IMR-90 (cell line): Measurements from ENCODE around the gene CLPTM1L. TPM values are rescaled to one million over a fixed set of nuclear protein-coding genes. Genes with fewer than 3 reads are reported as not detected.

ENCODE experiments used
- ATAC-seq: fragments of 200-7000 bp; cut with Tn5 transposase; 2 replicates; pipeline ENCODE4 v1.9.1; 2020; ENCODE audit warnings: low read depth, mild to moderate bottlenecking, moderate library complexity
- BruUV-seq: library from RNA; stranded (reverse); fragments of 400-500 nt; replicated peaks from 2 replicates; lab custom pipeline; 2021; lab: Mats Ljungman, UMichigan
- CTCF ChIA-PET: fragments of 300-600 bp; formaldehyde crosslinking; extraction: SDS; loops from one replicate; lab custom pipeline; 2021; ENCODE audit warnings: antibody characterized with exemption; lab: Yijun Ruan, JAX
- POLR2A ChIA-PET: fragments of 300-600 bp; sonication (Branson Sonifier 250); formaldehyde crosslinking; loops from one replicate; lab custom pipeline; 2022; ENCODE audit warnings: antibody characterized with exemption; ENCODE audit not compliant: unreplicated experiment; lab: Charles Lee
- DNase-seq: peaks from one replicate; pipeline ENCODE4 v3.0.0; 2013
- H2AFZ ChIP-seq: replicated peaks from 2 replicates; pipeline ENCODE3; 2013; ENCODE audit warnings: low read length, mild to moderate bottlenecking; ENCODE audit not compliant: poor library complexity
- H2AK5ac ChIP-seq: 2 replicates; pipeline ENCODE4 v1.6.1; 2013; ENCODE audit warnings: low read depth, low read length, inconsistent platforms
- H2AK9ac ChIP-seq: replicated peaks from 2 replicates; pipeline ENCODE3; 2013; ENCODE audit warnings: mild to moderate bottlenecking, low read depth, low read length, moderate library complexity; ENCODE audit not compliant: poor library complexity
- H2BK120ac ChIP-seq: 2 replicates; pipeline ENCODE4 v1.6.1; 2013; ENCODE audit warnings: low read depth, low read length, inconsistent platforms
- H2BK15ac ChIP-seq: 3 replicates; pipeline ENCODE4 v1.6.1; 2013; ENCODE audit warnings: low read depth, low read length, inconsistent platforms
- H2BK20ac ChIP-seq: 2 replicates; pipeline ENCODE4 v1.6.1; 2013; ENCODE audit warnings: low read depth, mild to moderate bottlenecking, inconsistent platforms, low read length, moderate library complexity
- H2BK5ac ChIP-seq: 2 replicates; pipeline ENCODE4 v1.6.1; 2013; ENCODE audit warnings: mild to moderate bottlenecking, low read depth, low read length, inconsistent platforms; ENCODE audit not compliant: poor library complexity, severe bottlenecking
- H3K14ac ChIP-seq: replicated peaks from 2 replicates; pipeline ENCODE4 v1.6.1; 2013; ENCODE audit warnings: low read depth, low read length, inconsistent platforms
- H3K18ac ChIP-seq: 2 replicates; pipeline ENCODE4 v1.6.1; 2013; ENCODE audit warnings: low read depth, low read length, control low read depth
- H3K23ac ChIP-seq: 2 replicates; pipeline ENCODE4 v1.6.1; 2013; ENCODE audit warnings: low read depth, low read length, inconsistent platforms
- H3K27ac ChIP-seq: 2 replicates; pipeline ENCODE4 v1.5.1; 2013; ENCODE audit warnings: mild to moderate bottlenecking, control low read depth, low read length; ENCODE audit not compliant: insufficient read depth
- H3K27me3 ChIP-seq: 2 replicates; pipeline ENCODE4 v1.6.1; 2013; ENCODE audit warnings: low read length; ENCODE audit not compliant: control insufficient read depth, insufficient read depth
- H3K36me3 ChIP-seq: 2 replicates; pipeline ENCODE4 v1.6.1; 2013; ENCODE audit warnings: low read length, mixed read lengths; ENCODE audit not compliant: control insufficient read depth, insufficient read depth
- H3K4ac ChIP-seq: 2 replicates; pipeline ENCODE4 v1.6.1; 2013; ENCODE audit warnings: low read depth, low read length, inconsistent platforms
- H3K4me1 ChIP-seq: 2 replicates; pipeline ENCODE4 v1.6.1; 2013; ENCODE audit warnings: low read length, mixed read lengths; ENCODE audit not compliant: control insufficient read depth, insufficient read depth
- H3K4me2 ChIP-seq: 2 replicates; pipeline ENCODE4 v1.6.1; 2013; ENCODE audit warnings: low read depth, mild to moderate bottlenecking, control low read depth, low read length, moderate library complexity
- H3K4me3 ChIP-seq: 2 replicates; pipeline ENCODE4 v1.5.1; 2013; ENCODE audit warnings: low read depth, mild to moderate bottlenecking, control low read depth, low read length, moderate library complexity; ENCODE audit not compliant: insufficient read depth
- H3K56ac ChIP-seq: 2 replicates; pipeline ENCODE4 v1.6.1; 2013; ENCODE audit warnings: low read length, inconsistent platforms; ENCODE audit not compliant: insufficient read depth; ENCODE audit errors: extremely low read depth
- H3K79me1 ChIP-seq, 2 experiments: 2 replicates each; pipeline ENCODE4 v1.6.1; 2013; ENCODE audit warnings: low read length in 2 of 2, inconsistent platforms in 1 of 2, low read depth in 1 of 2
- H3K9ac ChIP-seq: 2 replicates; pipeline ENCODE4 v1.6.1; 2013; ENCODE audit warnings: low read depth, low read length, control low read depth
- H3K9me1 ChIP-seq: 2 replicates; pipeline ENCODE4 v1.6.1; 2013; ENCODE audit warnings: low read length, inconsistent platforms; ENCODE audit not compliant: insufficient read depth
- H3K9me3 ChIP-seq: 2 replicates; pipeline ENCODE4 v1.6.1; 2013; ENCODE audit warnings: low read length; ENCODE audit not compliant: control insufficient read depth, insufficient read depth
- H4K20me1 ChIP-seq: 2 replicates; pipeline ENCODE4 v1.6.1; 2013; ENCODE audit warnings: low read length, inconsistent platforms; ENCODE audit not compliant: insufficient read depth
- H4K5ac ChIP-seq: 2 replicates; pipeline ENCODE4 v1.6.1; 2013; ENCODE audit warnings: mild to moderate bottlenecking, low read depth, low read length, control low read depth
- H4K8ac ChIP-seq, 2 experiments: 2 replicates each; pipeline ENCODE4 v1.6.1; 2013; ENCODE audit warnings: low read depth in 2 of 2, low read length in 2 of 2, control low read depth in 1 of 2, inconsistent platforms in 1 of 2
- H4K91ac ChIP-seq: 2 replicates; pipeline ENCODE4 v1.6.1; 2013; ENCODE audit warnings: low read depth, low read length, inconsistent platforms; ENCODE audit not compliant: insufficient read depth
- BHLHE40 ChIP-seq: fragments of 150-350 bp; IDR thresholded peaks from 2 replicates; pipeline ENCODE4 v1.6.1; 2016; ENCODE audit warnings: mild to moderate bottlenecking, low read depth, low read length
- CEBPB ChIP-seq: IDR thresholded peaks from 2 replicates; pipeline ENCODE4 v1.6.1; 2012; ENCODE audit warnings: low read depth, low read length, improper control_type of control experiment
- CHD1 ChIP-seq: IDR thresholded peaks from 2 replicates; pipeline ENCODE4 v1.6.1; 2012; ENCODE audit warnings: low read depth, low read length, improper control_type of control experiment
- CTCF ChIP-seq: conservative IDR thresholded peaks from 2 replicates; pipeline ENCODE4 v1.5.1; 2012; ENCODE audit warnings: mild to moderate bottlenecking, low read depth, low read length, improper control_type of control experiment
- ELK1 ChIP-seq: fragments of 150-350 bp; IDR thresholded peaks from 2 replicates; pipeline ENCODE4 v1.6.1; 2016; ENCODE audit warnings: low read depth, mild to moderate bottlenecking, low read length, moderate library complexity, borderline replicate concordance
- FOS ChIP-seq: fragments of 150-350 bp; IDR thresholded peaks from 2 replicates; pipeline ENCODE4 v1.6.1; 2016; ENCODE audit warnings: low read depth, low read length
- MAFK ChIP-seq: IDR thresholded peaks from 2 replicates; pipeline ENCODE4 v1.6.1; 2012; ENCODE audit warnings: low read depth, low read length, improper control_type of control experiment
- MAZ ChIP-seq: IDR thresholded peaks from 2 replicates; pipeline ENCODE4 v1.6.1; 2012; ENCODE audit warnings: low read depth, mild to moderate bottlenecking, low read length, improper control_type of control experiment, moderate library complexity, borderline replicate concordance
- MXI1 ChIP-seq: IDR thresholded peaks from 2 replicates; pipeline ENCODE4 v1.6.1; 2012; ENCODE audit warnings: low read depth, mild to moderate bottlenecking, low read length, moderate library complexity, borderline replicate concordance
- NFE2L2 ChIP-seq: fragments of 150-350 bp; IDR thresholded peaks from 2 replicates; pipeline ENCODE4 v1.6.1; 2016; ENCODE audit warnings: low read depth, mild to moderate bottlenecking, low read length
- POLR2A ChIP-seq: IDR thresholded peaks from 2 replicates; pipeline ENCODE4 v1.6.1; 2012; ENCODE audit warnings: mild to moderate bottlenecking, low read depth, low read length
- RAD21 ChIP-seq: IDR thresholded peaks from 2 replicates; pipeline ENCODE4 v1.6.1; 2012; ENCODE audit warnings: low read length, improper control_type of control experiment
- RCOR1 ChIP-seq: IDR thresholded peaks from 2 replicates; pipeline ENCODE4 v1.6.1; 2012; ENCODE audit warnings: mild to moderate bottlenecking, low read length, improper control_type of control experiment; ENCODE audit not compliant: insufficient replicate concordance
- RFX5 ChIP-seq: IDR thresholded peaks from 2 replicates; pipeline ENCODE4 v1.8.0; 2012; ENCODE audit warnings: low read depth, mild to moderate bottlenecking, low read length, moderate library complexity
- SMC3 ChIP-seq: fragments of 150-350 bp; IDR thresholded peaks from 2 replicates; pipeline ENCODE4 v1.6.1; 2016; ENCODE audit warnings: low read depth, mild to moderate bottlenecking, antibody characterized with exemption, low read length, moderate library complexity
- USF2 ChIP-seq: fragments of 150-350 bp; IDR thresholded peaks from 2 replicates; pipeline ENCODE4 v1.6.1; 2017; ENCODE audit warnings: mild to moderate bottlenecking, antibody characterized with exemption, low read length, low read depth
- WGBS, 2 experiments: methylation state at CpG; one replicate each; pipeline versions ENCODE4 v1.1.5 to v1.1.7; 2013; ENCODE audit warnings: missing lambda C conversion rate in 2 of 2; ENCODE audit not compliant: insufficient read length in 1 of 2; ENCODE audit errors: extremely low coverage in 2 of 2; 5-methylcytosine and 5-hydroxymethylcytosine counted together
- dilution Hi-C: fragments of 300-500 bp; cut with HindIII; formaldehyde crosslinking; loops from one replicate; pipeline ENCODE4 v1.14.3; 2018; ENCODE audit warnings: low sequenced_read_pairs; ENCODE audit not compliant: unreplicated experiment
- in situ Hi-C: fragments of 300-500 bp; cut with MboI; formaldehyde crosslinking; loops from 3 replicates; pipeline ENCODE4 v1.14.3; 2019; ENCODE audit warnings: low sequenced_read_pairs, inconsistent platforms, mixed read lengths
- intact Hi-C: fragments of 100-400 bp; cut with micrococcal nuclease; formaldehyde crosslinking; loops from 2 replicates; pipeline ENCODE4 v1.10.0; 2022
- polyA plus RNA-seq, 3 experiments: library from polyadenylated mRNA; depleted of rRNA; stranded (reverse); fragments of >200 nt; gene quantifications; 2 replicates each; pipeline ENCODE4 v1.2.3, GENCODE V29; 2012; ENCODE audit warnings: low replicate concordance in 1 of 3
- total RNA-seq: library from RNA; depleted of rRNA; stranded (reverse); fragments of >200 nt; gene quantifications from 2 replicates; pipeline ENCODE4 v1.2.3, GENCODE V29; 2012

Gene CLPTM1L
- total and polyA plus RNA-seq, 2 of the 4 experiments (the other 2 are of a cell fraction): 114 to 137 TPM

- WGBS, 2 experiments: 100% methylated on average over 9 of the region's 14 CpGs; no CpG with 5 or more reads in 1 of the 2 experiments
Measured at GRCh38 chr5:1336106-1336561, 8.8 kb downstream of the CLPTM1L start.

More at GRCh38 chr5:1336106-1336561, 8.8 kb downstream of the CLPTM1L start:
- no peak overlapping the region for H2BK120ac ChIP-seq
- no peak overlapping the region for H2AK5ac ChIP-seq
- H4K8ac ChIP-seq: no peak overlapping the region
- peaks cover 4 to 13% of the 10 kb centered on the region in 2 experiments; a peak in 2 of 4 replicates for H3K79me1 ChIP-seq
- no peak overlapping the region for H3K4me3 ChIP-seq
- ATAC-seq: no peak
- intact Hi-C loops: no loop called here
- peaks cover 6% of the 10 kb centered on the region; the same call in 1 of the 2 replicates for H4K20me1 ChIP-seq
- BruUV-seq: no TSS peak
- H4K5ac ChIP-seq: no peak overlapping the region
- H3K4me1 ChIP-seq: no peaks in the 10 kb centered on the region
- H3K14ac ChIP-seq: no peak overlapping the region
- CTCF ChIA-PET: no interaction called here
- H3K23ac ChIP-seq: no peak overlapping the region
- no peak overlapping the region for H2BK5ac ChIP-seq
- no peak for DNase-seq
- no peaks in the 10 kb centered on the region for H3K9me3 ChIP-seq
- H3K4ac ChIP-seq: no peak overlapping the region
- H4K91ac ChIP-seq: no peak overlapping the region
- H3K27ac ChIP-seq: no peak overlapping the region
- no peak overlapping the region for H2AFZ ChIP-seq
- H3K18ac ChIP-seq: no peak overlapping the region
- peaks cover 74% of the 10 kb centered on the region for H3K36me3 ChIP-seq
- in situ Hi-C loops: no loop called here
- no peaks in the 10 kb centered on the region for H3K27me3 ChIP-seq
- H3K9ac ChIP-seq: no peak overlapping the region
- no peak overlapping the region for H2AK9ac ChIP-seq
- H2BK15ac ChIP-seq: no peak overlapping the region
- H3K4me2 ChIP-seq: no peak overlapping the region
- POLR2A ChIA-PET: no interaction called here
- no peak overlapping the region for H2BK20ac ChIP-seq
- TF ChIP-seq NFE2L2: no peak
- no peak for TF ChIP-seq MXI1
- TF ChIP-seq MAZ: no peak
- TF ChIP-seq MAFK: no peak
- TF ChIP-seq USF2: no peak
- no peak for TF ChIP-seq ELK1
- TF ChIP-seq POLR2A: no peak
- TF ChIP-seq RFX5: no peak
- no peak for TF ChIP-seq RCOR1
- no peak for TF ChIP-seq RAD21
- TF ChIP-seq SMC3: no peak
- TF ChIP-seq FOS: no peak
- TF ChIP-seq BHLHE40: no peak
- TF ChIP-seq CHD1: no peak
- no peak for TF ChIP-seq CTCF
- TF ChIP-seq CEBPB: no peak
- H3K56ac ChIP-seq: no peak overlapping the region
- H3K9me1 ChIP-seq: no peaks in the 10 kb centered on the region
- dilution Hi-C loops: no loop called here
